Upper lobe of left lung (tissue), 6 donors: ENCODE data around the gene PTGFRN. TPM values are rescaled to one million over a fixed set of nuclear protein-coding genes. Genes with fewer than 3 reads are reported as not detected.

Experiments
- ATAC-seq, 2 donors: fragments of 200-7000 bp; cut with Tn5 transposase; one replicate each; pipeline ENCODE4 v1.9.1; 2022; ENCODE audit warnings: mild to moderate bottlenecking in 2 of 2, moderate library complexity in 2 of 2; ENCODE audit not compliant: low FRiP score in 2 of 2
- DNase-seq, 2 donors: peaks; one replicate each; pipeline ENCODE4 v3.0.0-alpha.2; 2019 to 2020
- H3K27ac ChIP-seq, 4 donors: fragments of 200-600 bp; sonication (generic); one replicate each; pipeline ENCODE4 v1.5.1; 2016 to 2019
- H3K27me3 ChIP-seq, 4 donors: fragments of 200-600 bp; sonication (generic); one replicate each; pipeline ENCODE4 v1.5.1; 2017 to 2019
- H3K36me3 ChIP-seq, 4 donors: fragments of 200-600 bp; sonication (generic); one replicate each; pipeline ENCODE4 v1.5.1; 2016 to 2019
- H3K4me1 ChIP-seq, 4 donors: fragments of 200-600 bp; sonication (generic); one replicate each; pipeline ENCODE4 v1.5.1; 2018 to 2019
- H3K4me3 ChIP-seq, 4 donors: fragments of 200-600 bp; sonication (generic); one replicate each; pipeline ENCODE4 v1.5.1; 2017 to 2019; ENCODE audit warnings: mild to moderate bottlenecking in 2 of 4, moderate library complexity in 1 of 4
- H3K9me3 ChIP-seq, 4 donors: fragments of 200-600 bp; sonication (generic); one replicate each; pipeline ENCODE4 v1.5.1; 2018 to 2019
- EP300 ChIP-seq, 4 donors: sonication (generic); formaldehyde crosslinking; IDR thresholded peaks; one replicate each; pipeline ENCODE4 v1.5.1; 2017; ENCODE audit warnings: antibody characterized with exemption in 4 of 4, control low read depth in 2 of 4
- POLR2A ChIP-seq, 4 donors: fragments of 450-650 bp; IDR thresholded peaks; one replicate each; pipeline ENCODE4 v1.5.1; 2016 to 2017; ENCODE audit warnings: antibody characterized with exemption in 4 of 4, mild to moderate bottlenecking in 2 of 4
- POLR2AphosphoS5 ChIP-seq, 2 donors: sonication (generic); formaldehyde crosslinking; IDR thresholded peaks; one replicate each; pipeline ENCODE4 v1.5.1; 2017; ENCODE audit warnings: antibody characterized with exemption in 2 of 2
- WGBS, 2 donors: methylation state at CpG; one replicate each; pipeline ENCODE4 v1.1.5; 2017 to 2018; 5-methylcytosine and 5-hydroxymethylcytosine counted together
- total RNA-seq, 6 donors: library from RNA; depleted of rRNA in 4 of 6; stranded (reverse); fragments of >200 nt in 4 of 6; gene quantifications; one replicate each; pipeline versions ENCODE4 v1.1.0 to v1.2.1, GENCODE V29; 2016 to 2021
- TF ChIP-seq, protein P1 (sequence below), 6 experiments: fragments of 450-650 bp in 4 of 6; fragments of 200-600 bp in 2 of 6; sonication (generic) in 2 of 6; IDR thresholded peaks; one replicate each; pipeline ENCODE4 v1.5.1; 2016 to 2019; ENCODE audit warnings: antibody characterized with exemption in 6 of 6
- donor health status: DM: no; HTN: no; CAD: no; lungs with moderate emphysema.
- donor health status: DM: no; HTN: yes; CAD: no; lungs with severe emphysema.

The PTGFRN gene
- total RNA-seq, 6 donors from 2014 or later = 11.7 to 33.6 (median 20.1) TPM

DNA sequence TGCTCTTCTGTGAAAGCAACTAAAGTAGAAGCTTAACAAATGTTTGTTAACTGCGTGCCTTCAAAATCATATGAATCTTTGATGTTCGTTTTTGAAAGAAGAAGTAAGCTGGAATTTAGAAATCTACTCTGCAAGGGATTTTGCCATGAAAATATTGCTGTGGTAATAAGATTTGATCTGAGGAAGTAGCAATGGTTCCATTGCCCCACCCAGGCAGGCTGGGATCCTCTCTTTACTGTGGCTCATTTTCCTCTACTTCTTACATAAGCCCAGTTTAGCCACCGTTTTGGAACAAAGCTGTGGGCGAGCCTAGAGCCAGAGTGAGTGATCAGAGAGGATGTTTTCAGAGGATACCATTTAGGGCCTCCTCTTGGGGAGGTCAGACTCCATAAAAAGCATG is 20.3 kb upstream of the PTGFRN start:
- Histone ChIP-seq H3K27ac (no peak overlapping the region), H3K4me3 (no peak overlapping the region), H3K9me3 (no peaks in the 10 kb centered on the region), H3K4me1 (no peaks in the 10 kb centered on the region), H3K36me3 (no peaks in the 10 kb centered on the region), H3K27me3 (no peaks in the 10 kb centered on the region)
- 67% methylated on average over 4 of the region's 4 CpGs for WGBS, 2 donors
- DNase-seq (peak in 1 of 2 donors; percentile 32), ATAC-seq (peak in 1 of 2 donors; percentile 76)
- TF ChIP-seq, protein P1, sequence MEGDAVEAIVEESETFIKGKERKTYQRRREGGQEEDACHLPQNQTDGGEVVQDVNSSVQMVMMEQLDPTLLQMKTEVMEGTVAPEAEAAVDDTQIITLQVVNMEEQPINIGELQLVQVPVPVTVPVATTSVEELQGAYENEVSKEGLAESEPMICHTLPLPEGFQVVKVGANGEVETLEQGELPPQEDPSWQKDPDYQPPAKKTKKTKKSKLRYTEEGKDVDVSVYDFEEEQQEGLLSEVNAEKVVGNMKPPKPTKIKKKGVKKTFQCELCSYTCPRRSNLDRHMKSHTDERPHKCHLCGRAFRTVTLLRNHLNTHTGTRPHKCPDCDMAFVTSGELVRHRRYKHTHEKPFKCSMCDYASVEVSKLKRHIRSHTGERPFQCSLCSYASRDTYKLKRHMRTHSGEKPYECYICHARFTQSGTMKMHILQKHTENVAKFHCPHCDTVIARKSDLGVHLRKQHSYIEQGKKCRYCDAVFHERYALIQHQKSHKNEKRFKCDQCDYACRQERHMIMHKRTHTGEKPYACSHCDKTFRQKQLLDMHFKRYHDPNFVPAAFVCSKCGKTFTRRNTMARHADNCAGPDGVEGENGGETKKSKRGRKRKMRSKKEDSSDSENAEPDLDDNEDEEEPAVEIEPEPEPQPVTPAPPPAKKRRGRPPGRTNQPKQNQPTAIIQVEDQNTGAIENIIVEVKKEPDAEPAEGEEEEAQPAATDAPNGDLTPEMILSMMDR (IDR thresholded peaks at IDR 0.05) = no peak
- TF ChIP-seq POLR2AphosphoS5 (IDR thresholded peaks at IDR 0.05) (no peak), EP300 (IDR thresholded peaks at IDR 0.05) (no peak), POLR2A (IDR thresholded peaks at IDR 0.05) (no peak)

DNA sequence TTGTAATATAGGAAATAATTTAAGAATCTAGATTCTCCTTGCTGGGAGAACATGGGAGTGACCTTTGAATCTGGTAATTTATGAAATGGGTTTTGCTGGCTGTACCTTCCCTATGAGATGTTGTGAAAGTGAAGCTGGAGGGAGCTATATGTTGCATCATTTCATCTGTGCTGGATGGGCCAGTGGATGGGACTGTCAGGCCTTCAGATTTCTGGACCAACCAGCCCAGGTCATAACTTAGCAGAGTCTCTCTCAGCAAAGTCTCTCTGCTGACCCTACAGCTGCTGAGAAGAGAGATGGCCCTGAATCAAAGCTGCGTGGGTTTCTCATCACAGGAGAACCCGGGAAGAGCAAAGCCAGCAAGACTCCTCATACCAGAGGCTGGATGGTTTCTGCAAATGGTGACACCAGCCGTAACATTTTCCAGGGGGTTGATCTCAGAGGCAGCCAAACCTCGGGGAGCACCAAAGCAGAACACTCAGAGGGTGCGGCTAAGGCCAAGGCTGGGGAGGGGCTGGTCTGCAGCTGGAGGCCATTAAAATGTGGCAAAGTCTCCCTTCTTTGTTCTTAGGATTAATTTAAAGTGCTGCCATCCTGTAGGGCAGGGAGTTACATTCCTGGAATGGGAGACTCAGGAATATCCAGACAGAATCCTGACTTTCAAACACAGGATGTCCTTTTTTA is 18.2 kb upstream of the PTGFRN start:
- whole genome bisulfite sequencing, 2 donors = 80 to 96% methylated on average over 4 to 5 of the region's 5 CpGs
- ATAC-seq (peak in 1 of 2 donors; percentile 82), DNase-seq (no peak)
- TF ChIP-seq POLR2A (IDR thresholded peaks at IDR 0.05) (no peak), EP300 (IDR thresholded peaks at IDR 0.05) (no peak), POLR2AphosphoS5 (IDR thresholded peaks at IDR 0.05) (no peak)
- TF ChIP-seq, protein P1 (IDR thresholded peaks at IDR 0.05) = no peak
- Histone ChIP-seq H3K4me3 (no peak overlapping the region), H3K27ac (no peak overlapping the region), H3K9me3 (no peaks in the 10 kb centered on the region), H3K4me1 (no peaks in the 10 kb centered on the region), H3K36me3 (no peaks in the 10 kb centered on the region), H3K27me3 (no peaks in the 10 kb centered on the region)

DNA sequence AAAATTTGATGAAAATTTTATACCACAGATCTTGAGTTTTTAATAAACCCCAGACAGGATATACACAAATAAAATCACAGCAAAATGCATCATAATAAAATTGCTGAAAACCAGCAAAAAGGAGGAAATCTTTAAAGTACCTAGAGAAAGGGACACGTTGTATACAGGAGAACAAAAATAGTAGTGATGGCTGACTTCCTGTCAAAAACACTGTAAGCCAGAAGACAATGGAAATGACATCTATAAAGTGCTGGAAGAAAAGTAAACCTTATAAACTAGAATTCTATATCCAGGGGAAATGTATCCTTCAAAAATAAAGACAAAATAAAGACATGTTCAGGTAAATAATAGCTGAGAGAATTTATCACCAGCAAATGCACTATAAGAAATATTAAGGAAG is 14.6 kb upstream of the PTGFRN start:
- no peaks in the 10 kb centered on the region for H3K27me3 ChIP-seq
- ATAC-seq = no peak
- TF ChIP-seq EP300 (IDR thresholded peaks at IDR 0.05) (no peak), POLR2AphosphoS5 (IDR thresholded peaks at IDR 0.05) (no peak), POLR2A (IDR thresholded peaks at IDR 0.05) (no peak)
- TF ChIP-seq, protein P1 (IDR thresholded peaks at IDR 0.05) = no peak
- WGBS, 2 donors = 55 to 62% methylated on average over 1 of the region's 1 CpG
- no peaks in the 10 kb centered on the region for H3K4me1 ChIP-seq
- no peak for DNase-seq
- no peak overlapping the region for H3K4me3 ChIP-seq
- no peaks in the 10 kb centered on the region for H3K36me3 ChIP-seq
- no peak overlapping the region for H3K27ac ChIP-seq
- no peaks in the 10 kb centered on the region for H3K9me3 ChIP-seq

DNA sequence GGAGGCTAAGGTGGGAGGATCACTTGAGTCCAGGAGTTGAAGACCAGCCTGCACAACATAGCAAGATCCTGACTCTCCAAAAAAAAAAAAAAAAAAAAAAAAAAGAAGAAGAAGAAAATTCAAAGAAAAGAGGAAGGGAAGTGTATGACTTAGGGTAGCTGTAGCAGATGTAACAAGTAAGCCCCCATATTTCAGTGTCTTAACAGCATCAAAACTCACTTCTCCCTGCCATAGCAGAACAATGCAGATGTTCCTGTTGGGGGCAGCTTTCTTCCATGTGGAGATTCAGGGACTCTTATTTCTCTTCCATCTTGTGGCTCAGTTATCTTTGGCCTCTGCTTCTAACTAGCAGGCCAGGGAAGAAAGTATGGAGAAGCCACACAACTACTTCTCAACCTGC is 10.2 kb upstream of the PTGFRN start:
- Histone ChIP-seq H3K27ac (no peak overlapping the region), H3K27me3 (no peaks in the 10 kb centered on the region), H3K36me3 (no peaks in the 10 kb centered on the region), H3K9me3 (no peaks in the 10 kb centered on the region), H3K4me1 (no peaks in the 10 kb centered on the region), H3K4me3 (no peak overlapping the region)
- no peak for TF ChIP-seq POLR2AphosphoS5 (IDR thresholded peaks at IDR 0.05)
- TF ChIP-seq POLR2A (IDR thresholded peaks at IDR 0.05) = no peak
- TF ChIP-seq EP300 (IDR thresholded peaks at IDR 0.05) = no peak
- no peak for DNase-seq
- ATAC-seq = no peak

DNA sequence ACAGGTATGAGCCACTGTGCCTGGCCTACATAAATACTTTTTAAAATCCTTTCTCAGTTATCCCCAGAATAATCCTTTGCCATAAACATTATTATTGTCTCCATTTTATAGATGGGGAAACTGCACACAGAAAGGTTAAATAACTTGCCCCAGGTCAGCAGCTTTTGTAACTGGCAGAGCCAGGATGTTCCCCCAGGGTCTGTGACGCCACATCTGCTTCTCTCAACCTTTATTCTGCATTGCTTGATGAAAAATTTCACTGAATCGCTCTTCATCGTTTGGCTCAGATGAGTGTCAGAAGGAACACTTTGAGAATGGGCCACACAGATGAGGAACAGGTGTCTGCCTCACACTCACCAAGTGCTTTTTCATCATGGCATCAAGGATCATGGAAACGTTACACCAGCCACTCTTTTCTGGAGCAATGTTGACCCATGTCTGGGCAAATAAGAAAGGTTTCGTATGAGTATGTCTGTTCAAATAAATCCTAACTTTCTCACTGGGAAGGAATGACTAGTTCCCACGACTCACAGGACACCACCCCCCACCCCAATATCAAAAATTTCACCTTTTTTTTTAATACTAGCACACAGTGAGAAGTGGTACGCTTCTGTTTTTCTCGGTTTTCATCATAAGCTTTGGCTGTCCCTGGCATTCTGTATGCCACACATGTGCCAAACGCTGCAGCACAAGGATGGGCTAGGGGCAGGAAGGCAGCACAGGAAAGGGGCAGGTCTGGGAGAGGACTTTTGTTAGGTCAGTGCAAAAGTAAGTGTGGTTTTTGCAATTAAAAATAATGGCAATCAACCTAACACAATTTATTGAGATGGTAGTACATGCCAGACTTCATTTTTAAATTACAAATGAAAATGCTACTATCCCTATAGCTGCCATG is 9.0 kb upstream of the PTGFRN start:
- Histone ChIP-seq H3K4me3 (no peak overlapping the region), H3K27ac (no peak overlapping the region), H3K9me3 (no peaks in the 10 kb centered on the region), H3K27me3 (no peaks in the 10 kb centered on the region), H3K4me1 (no peaks in the 10 kb centered on the region), H3K36me3 (no peaks in the 10 kb centered on the region)
- ATAC-seq (no peak), DNase-seq (no peak)
- no peak for TF ChIP-seq POLR2A (IDR thresholded peaks at IDR 0.05)
- TF ChIP-seq, protein P1 (IDR thresholded peaks at IDR 0.05) = no peak
- no peak for TF ChIP-seq EP300 (IDR thresholded peaks at IDR 0.05)
- no peak for TF ChIP-seq POLR2AphosphoS5 (IDR thresholded peaks at IDR 0.05)
- 69% methylated on average over 9 of the region's 9 CpGs for WGBS, 2 donors
